GM21619 (cell line): ENCODE measurements around the gene INPP5A.
"Not testable (repeated sequence)": the region's sequence is repeated elsewhere in the genome, so short reads cannot be mapped to it uniquely, and the experiment has no call there.

ENCODE experiments used
- ATAC-seq: cut with Tn5 transposase; IDR thresholded peaks from one replicate; pipeline ENCODE4 v1.9.1; 2021; ENCODE audit not compliant: unreplicated experiment

Gene INPP5A

GRCh38 chr10:132729810-132730572 is 192.4 kb downstream of the INPP5A start:
- no peak for ATAC-seq

DNA sequence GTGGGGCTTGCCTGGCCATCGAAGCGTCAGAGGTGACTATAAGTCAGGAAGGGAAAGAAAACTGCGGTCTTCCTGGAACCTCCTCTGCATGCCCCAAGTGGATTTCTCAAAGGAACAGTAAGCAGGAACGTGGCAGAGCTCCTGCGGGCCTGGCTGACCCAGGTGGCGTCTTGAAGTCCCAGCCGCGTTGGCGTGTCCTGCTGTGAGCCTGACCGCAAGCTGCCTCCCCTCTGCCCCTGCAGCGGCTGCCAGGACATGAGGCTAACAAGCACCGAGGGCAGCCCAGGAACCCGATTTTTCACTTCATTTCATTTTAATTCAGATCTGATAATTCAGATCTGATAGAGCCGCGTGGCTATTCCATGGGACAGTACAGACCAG is 193.0 kb downstream of the INPP5A start:
- ATAC-seq: no peak

- no peak for ATAC-seq
These were observed 194.9 kb downstream of the INPP5A start for GRCh38 chr10:132732518-132732917.

- ATAC-seq: no peak
These were observed 196.3 kb downstream of the INPP5A start for GRCh38 chr10:132733926-132734325.

GRCh38 chr10:132735341-132735775 is 197.8 kb downstream of the INPP5A start:
- ATAC-seq: no peak

GRCh38 chr10:132735923-132736391 is 198.4 kb downstream of the INPP5A start:
- no peak for ATAC-seq

- no peak for ATAC-seq
These were observed 199.9 kb downstream of the INPP5A start for GRCh38 chr10:132737390-132738048.

DNA sequence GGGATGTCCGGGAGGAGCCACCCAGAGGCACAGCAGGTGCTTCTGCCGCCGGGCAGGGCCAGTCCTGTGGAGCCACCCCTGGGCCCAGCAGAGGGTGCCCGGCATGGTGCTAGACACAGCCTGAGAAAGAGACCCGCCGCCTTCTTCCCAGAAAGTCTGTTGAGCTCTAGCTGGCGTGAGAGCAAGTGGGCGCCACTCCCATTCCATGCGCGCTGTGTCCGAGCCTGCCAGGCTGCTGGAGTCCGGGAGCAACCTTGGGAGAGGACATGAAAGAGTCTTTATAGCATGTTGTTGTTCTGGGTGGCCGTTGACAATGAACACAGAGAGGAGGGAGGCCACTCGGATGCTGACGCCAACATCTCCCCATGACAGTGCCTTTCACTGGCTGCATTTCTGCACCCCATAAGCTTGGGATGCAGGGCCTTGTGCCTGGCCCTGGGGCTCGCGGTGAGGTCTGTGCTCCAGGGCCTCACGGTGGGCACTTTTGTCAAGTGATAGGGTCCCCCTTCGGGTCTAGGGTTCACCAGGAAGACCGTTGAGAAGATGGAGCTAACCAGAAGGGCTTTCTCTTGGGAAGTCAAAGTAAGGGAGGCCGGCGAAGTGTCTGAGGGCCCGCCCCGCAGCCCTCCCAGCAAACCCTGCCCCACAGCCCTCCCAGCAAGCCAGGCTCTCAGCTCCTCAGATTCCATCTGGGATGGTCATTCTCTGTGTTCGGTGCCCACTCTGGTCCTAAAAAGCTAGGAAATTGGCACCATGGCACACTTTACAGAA is 201.1 kb downstream of the INPP5A start:
- no peak for ATAC-seq

GRCh38 chr10:132739225-132739613 is 201.6 kb downstream of the INPP5A start:
- no peak for ATAC-seq

- ATAC-seq: no peak
These were observed 203.0 kb downstream of the INPP5A start for GRCh38 chr10:132740588-132740987.

- ATAC-seq: no peak
These were observed 204.7 kb downstream of the INPP5A start for GRCh38 chr10:132742167-132742836.

DNA sequence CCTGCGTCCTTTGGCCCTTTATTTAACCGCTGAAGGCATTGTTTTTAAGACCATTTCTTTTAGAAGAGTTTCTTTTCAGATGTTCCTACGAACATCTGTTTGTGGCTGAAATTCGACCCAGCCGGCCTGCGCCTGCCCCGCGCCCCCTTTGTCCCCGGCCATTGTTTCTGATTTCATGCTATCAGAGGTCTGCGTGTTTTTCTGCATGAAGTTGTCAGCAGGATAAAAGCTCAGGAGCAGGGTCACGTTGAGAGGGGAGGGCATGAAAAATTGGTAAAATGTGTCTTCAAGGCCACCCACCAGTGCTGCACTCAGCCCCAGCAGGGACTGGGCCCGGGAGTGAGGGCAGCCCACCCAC is 205.2 kb downstream of the INPP5A start:
- no peak for ATAC-seq

- ATAC-seq: not testable (repeated sequence)
These were observed 205.8 kb downstream of the INPP5A start for GRCh38 chr10:132743196-132743924.

GRCh38 chr10:132743925-132744490 is 206.4 kb downstream of the INPP5A start:
- no peak for ATAC-seq

GRCh38 chr10:132744839-132745238 is 207.3 kb downstream of the INPP5A start:
- no peak for ATAC-seq

DNA sequence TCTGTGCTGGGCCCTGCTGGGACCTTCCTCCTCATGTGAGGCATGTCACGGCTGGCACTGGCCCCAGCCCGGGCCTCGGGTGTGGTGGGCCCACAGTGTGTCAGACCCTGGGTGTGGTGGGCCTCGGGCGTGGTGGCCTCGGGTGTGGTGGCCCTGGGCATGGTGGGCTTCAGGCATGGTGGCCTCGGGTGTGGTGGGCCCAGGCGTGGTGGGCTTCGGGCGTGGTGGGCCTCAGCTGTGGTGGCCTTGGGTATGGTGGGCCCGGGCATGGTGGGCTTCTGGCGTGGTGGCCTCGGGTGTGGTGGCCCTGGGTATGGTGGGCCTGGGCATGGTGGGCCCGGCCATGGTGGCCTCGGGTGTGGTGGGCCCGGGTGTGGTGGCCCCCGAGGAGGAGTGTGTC is 207.9 kb downstream of the INPP5A start:
- no peak for ATAC-seq

DNA sequence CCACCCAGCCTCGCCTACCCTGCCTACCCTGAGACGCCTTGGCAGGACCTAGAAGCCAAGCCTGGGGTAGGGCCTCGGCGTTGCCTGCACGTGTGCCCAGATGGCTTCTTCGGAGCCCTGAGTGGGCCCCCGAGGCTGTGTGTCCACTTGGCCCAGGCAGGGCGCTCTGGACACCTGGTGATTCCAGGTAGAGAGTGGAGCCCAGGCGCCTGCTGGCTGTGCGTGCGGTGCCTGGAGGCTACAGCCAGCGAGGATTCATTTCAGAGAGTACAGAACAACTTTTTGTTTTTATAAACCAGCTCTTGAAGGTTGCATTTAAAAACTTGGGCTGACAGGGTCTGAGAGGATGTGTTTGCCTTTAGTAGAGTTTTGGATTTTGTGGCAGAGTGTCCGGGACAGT is 208.4 kb downstream of the INPP5A start:
- no peak for ATAC-seq

GRCh38 chr10:132746386-132746785 is 208.8 kb downstream of the INPP5A start:
- no peak for ATAC-seq

GRCh38 chr10:132746801-132747625 is 209.4 kb downstream of the INPP5A start:
- no peak for ATAC-seq
